LoVo (cell line): ENCODE measurements around the gene CMKLR1.

Experiments
- DNase-seq: peaks from one replicate; pipeline ENCODE4 v3.0.0-alpha.2; 2016; ENCODE audit warnings: low spot score

The CMKLR1 gene

GRCh38 chr12:108298761-108299275 is 40.3 kb downstream of the CMKLR1 start:
- DNase-seq, result no peak

- no peak for DNase-seq
These were observed 41.0 kb downstream of the CMKLR1 start for GRCh38 chr12:108297895-108298760.

GRCh38 chr12:108297424-108297823 is 41.7 kb downstream of the CMKLR1 start:
- no peak for DNase-seq

- no peak for DNase-seq
These were observed 42.2 kb downstream of the CMKLR1 start for GRCh38 chr12:108296945-108297344.

GRCh38 chr12:108295641-108296040 is 43.5 kb downstream of the CMKLR1 start:
- DNase-seq, result no peak

GRCh38 chr12:108289350-108290161 is 49.6 kb downstream of the CMKLR1 start:
- DNase-seq, result no peak

- no peak for DNase-seq
These were observed 51.9 kb downstream of the CMKLR1 start for GRCh38 chr12:108287227-108287626.

- no peak for DNase-seq
These were observed 54.1 kb downstream of the CMKLR1 start for GRCh38 chr12:108285016-108285415.

GRCh38 chr12:108284163-108284562 is 54.9 kb downstream of the CMKLR1 start:
- no peak for DNase-seq

GRCh38 chr12:108282676-108283075 is 56.4 kb downstream of the CMKLR1 start:
- DNase-seq, result no peak

- no peak for DNase-seq
These were observed 57.0 kb downstream of the CMKLR1 start for GRCh38 chr12:108282160-108282559.

- DNase-seq, result no peak
These were observed 61.5 kb downstream of the CMKLR1 start for GRCh38 chr12:108277613-108278012.

GRCh38 chr12:108273217-108273616 is 65.9 kb downstream of the CMKLR1 start:
- no peak for DNase-seq

GRCh38 chr12:108271951-108272872 is 66.9 kb downstream of the CMKLR1 start:
- no peak for DNase-seq

- DNase-seq, result no peak
These were observed 68.3 kb downstream of the CMKLR1 start for GRCh38 chr12:108270849-108271143.

- DNase-seq, result no peak
These were observed 68.9 kb downstream of the CMKLR1 start for GRCh38 chr12:108270035-108270848.

GRCh38 chr12:108269224-108269623 is 69.9 kb downstream of the CMKLR1 start:
- no peak for DNase-seq

GRCh38 chr12:108268397-108268796 is 70.7 kb downstream of the CMKLR1 start:
- DNase-seq, result no peak

- no peak for DNase-seq
These were observed 71.7 kb downstream of the CMKLR1 start for GRCh38 chr12:108267450-108267849.

GRCh38 chr12:108266131-108266530 is 73.0 kb downstream of the CMKLR1 start:
- DNase-seq, result no peak

GRCh38 chr12:108265505-108265904 is 73.6 kb downstream of the CMKLR1 start:
- no peak for DNase-seq
